Loucy (cell line): ENCODE results near the gene TMEM17.

Experiments used
- H2AFZ ChIP-seq: fragments of 200-600 bp; sonication (generic); 2 replicates; pipeline ENCODE4 v1.6.0; 2016; ENCODE audit warnings: antibody characterized with exemption, mild to moderate bottlenecking, low read length, moderate library complexity
- H3F3A ChIP-seq: fragments of 200-600 bp; 2 replicates; pipeline ENCODE4 v1.6.0; 2016; ENCODE audit warnings: antibody characterized with exemption, low read depth, mild to moderate bottlenecking
- H3K27me3 ChIP-seq: fragments of 200-600 bp; sonication (generic); 2 replicates; pipeline ENCODE4 v1.6.1; 2014; ENCODE audit warnings: low read length, mild to moderate bottlenecking; ENCODE audit not compliant: insufficient read depth, poor library complexity, severe bottlenecking
- H3K36me3 ChIP-seq: fragments of 200-600 bp; sonication (generic); 2 replicates; pipeline ENCODE4 v1.6.1; 2016; ENCODE audit warnings: low read length; ENCODE audit not compliant: insufficient read depth
- H3K4me1 ChIP-seq: fragments of 200-600 bp; sonication (generic); 2 replicates; pipeline ENCODE4 v1.5.1; 2014; ENCODE audit warnings: low read length, mild to moderate bottlenecking; ENCODE audit not compliant: insufficient read depth, poor library complexity, severe bottlenecking
- H3K4me2 ChIP-seq: fragments of 200-600 bp; sonication (generic); 2 replicates; pipeline ENCODE4 v1.6.0; 2014; ENCODE audit warnings: antibody characterized with exemption, low read length, low read depth, mild to moderate bottlenecking; ENCODE audit not compliant: poor library complexity, severe bottlenecking
- H3K4me3 ChIP-seq: fragments of 200-600 bp; sonication (generic); 2 replicates; pipeline ENCODE4 v1.5.1; 2014; ENCODE audit warnings: low read length, mild to moderate bottlenecking, mixed read lengths; ENCODE audit not compliant: poor library complexity, severe bottlenecking
- H3K79me2 ChIP-seq: fragments of 200-600 bp; sonication (generic); 2 replicates; pipeline ENCODE4 v1.6.1; 2014; ENCODE audit warnings: low read length; ENCODE audit not compliant: insufficient read depth
- H3K9ac ChIP-seq: fragments of 200-600 bp; sonication (generic); 2 replicates; pipeline ENCODE4 v1.6.0; 2014; ENCODE audit warnings: mild to moderate bottlenecking, low read depth, low read length, moderate library complexity; ENCODE audit not compliant: poor library complexity, severe bottlenecking
- H3K9me2 ChIP-seq: fragments of 200-600 bp; sonication (generic); replicated peaks from 2 replicates; pipeline ENCODE4 v1.6.1; 2016; ENCODE audit warnings: low read depth, low read length, mixed read lengths
- H3K9me3 ChIP-seq: fragments of 200-600 bp; sonication (generic); 2 replicates; pipeline ENCODE4 v1.6.1; 2014; ENCODE audit warnings: mild to moderate bottlenecking, antibody characterized with exemption, low read length, low read depth; ENCODE audit not compliant: insufficient read depth
- H4K20me1 ChIP-seq: fragments of 200-600 bp; sonication (generic); 2 replicates; pipeline ENCODE4 v1.6.0; 2014; ENCODE audit warnings: antibody characterized with exemption, low read length, mild to moderate bottlenecking; ENCODE audit not compliant: insufficient read depth, poor library complexity, severe bottlenecking
- CTCF ChIP-seq: fragments of 200-600 bp; sonication (generic); conservative IDR thresholded peaks from 2 replicates; pipeline ENCODE4 v1.5.1; 2014; ENCODE audit warnings: mild to moderate bottlenecking, antibody characterized with exemption, low read length
- EZH2phosphoT487 ChIP-seq: fragments of 200-600 bp; IDR thresholded peaks from 2 replicates; pipeline ENCODE4 v1.6.1; 2018; ENCODE audit warnings: antibody characterized with exemption, mild to moderate bottlenecking, moderate library complexity, borderline replicate concordance

The TMEM17 gene

GRCh38 chr2:62462211-62462610 is 43.8 kb downstream of the TMEM17 start:
- Histone ChIP-seq H3K27me3 (no peaks in the 10 kb centered on the region), H3K36me3 (no peaks in the 10 kb centered on the region), H3K4me1 (no peaks in the 10 kb centered on the region), H2AFZ (no peak overlapping the region), H4K20me1 (no peaks in the 10 kb centered on the region), H3K9ac (no peak overlapping the region), H3K9me2 (no peaks in the 10 kb centered on the region), H3F3A (no peaks in the 10 kb centered on the region), H3K9me3 (no peaks in the 10 kb centered on the region), H3K4me2 (no peak overlapping the region), H3K79me2 (no peaks in the 10 kb centered on the region), H3K4me3 (no peak overlapping the region)
- TF ChIP-seq CTCF = no peak
- TF ChIP-seq EZH2phosphoT487 = no peak

- no peaks in the 10 kb centered on the region for H3K9me3 ChIP-seq
- H3K9me2 ChIP-seq = no peaks in the 10 kb centered on the region
- H3K79me2 ChIP-seq = no peaks in the 10 kb centered on the region
- no peaks in the 10 kb centered on the region for H3K4me1 ChIP-seq
- no peaks in the 10 kb centered on the region for H3F3A ChIP-seq
- no peaks in the 10 kb centered on the region for H3K36me3 ChIP-seq
- no peaks in the 10 kb centered on the region for H4K20me1 ChIP-seq
- H3K27me3 ChIP-seq = no peaks in the 10 kb centered on the region
- no peak overlapping the region for H3K9ac ChIP-seq
- no peak overlapping the region for H3K4me2 ChIP-seq
- H3K4me3 ChIP-seq = no peak overlapping the region
- TF ChIP-seq CTCF (no peak), EZH2phosphoT487 (no peak)
- H2AFZ ChIP-seq = no peak overlapping the region
Observed at GRCh38 chr2:62461707-62462106, 44.3 kb downstream of the TMEM17 start.

- TF ChIP-seq CTCF (no peak), EZH2phosphoT487 (no peak)
- H3K9me3 ChIP-seq = no peaks in the 10 kb centered on the region
- no peak overlapping the region for H3K9ac ChIP-seq
- H3K27me3 ChIP-seq = no peaks in the 10 kb centered on the region
- H3K79me2 ChIP-seq = no peaks in the 10 kb centered on the region
- H3K4me3 ChIP-seq = no peak overlapping the region
- H2AFZ ChIP-seq = no peak overlapping the region
- no peaks in the 10 kb centered on the region for H3K4me1 ChIP-seq
- H3K4me2 ChIP-seq = no peak overlapping the region
- no peaks in the 10 kb centered on the region for H4K20me1 ChIP-seq
- no peaks in the 10 kb centered on the region for H3K36me3 ChIP-seq
- no peaks in the 10 kb centered on the region for H3K9me2 ChIP-seq
- H3F3A ChIP-seq = no peaks in the 10 kb centered on the region
Observed at GRCh38 chr2:62461017-62461553, 44.9 kb downstream of the TMEM17 start.
